ENCODE measurements around the gene TDRD7. TPM values are rescaled to one million over a fixed set of nuclear protein-coding genes. Genes with fewer than 3 reads are reported as not detected.
A peak's percentile ranks its signal among the peaks of the same experiment; 100 is the strongest.

TDRD7 gene
- total and polyA plus RNA-seq, 2 donors from 2014 or later: 7.8 to 15.0 TPM

DNA sequence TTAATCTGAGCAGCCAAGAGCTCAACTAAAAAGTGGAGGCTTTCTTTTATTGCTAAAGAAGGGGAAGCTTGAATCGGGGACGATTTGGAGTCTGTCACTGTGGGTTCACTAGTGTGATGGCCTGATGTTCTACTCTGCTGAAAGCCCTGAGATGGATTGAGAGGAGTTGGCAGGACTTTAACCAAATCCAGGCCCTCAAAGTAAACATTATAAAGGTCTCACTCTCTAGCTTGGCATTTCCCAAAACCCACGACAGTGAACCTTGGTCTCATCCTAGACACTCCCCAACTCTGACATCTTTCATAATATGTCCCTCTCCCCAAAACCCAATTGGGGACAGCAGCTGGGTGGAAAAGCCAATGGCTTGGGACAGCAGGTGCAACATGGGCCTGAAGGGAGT, 122.3 kb downstream of the TDRD7 start:
- no peaks in the 10 kb centered on the region for H3K27me3 ChIP-seq (ENCODE audit: control insufficient read depth, insufficient read depth, low read length)
- peaks cover 0 to 3% (median 0%) of the 10 kb centered on the region in 3 donors for H3K9me3 ChIP-seq (ENCODE audit: control insufficient read depth in 2 of 3, insufficient read depth in 1 of 3, low read length in 3 of 3)
- H3K27ac ChIP-seq (ENCODE audit: low read depth in 2 of 2, low read length in 2 of 2): no peak overlapping the region
- DNase-seq (no peak), FAIRE-seq (no peak)
- no peak overlapping the region for H3K4me3 ChIP-seq (ENCODE audit: low read length in 3 of 3)
- no peaks in the 10 kb centered on the region for H3K36me3 ChIP-seq (ENCODE audit: control insufficient read depth in 2 of 3, insufficient read depth in 3 of 3, low read length in 3 of 3)
- TF ChIP-seq, protein P1, sequence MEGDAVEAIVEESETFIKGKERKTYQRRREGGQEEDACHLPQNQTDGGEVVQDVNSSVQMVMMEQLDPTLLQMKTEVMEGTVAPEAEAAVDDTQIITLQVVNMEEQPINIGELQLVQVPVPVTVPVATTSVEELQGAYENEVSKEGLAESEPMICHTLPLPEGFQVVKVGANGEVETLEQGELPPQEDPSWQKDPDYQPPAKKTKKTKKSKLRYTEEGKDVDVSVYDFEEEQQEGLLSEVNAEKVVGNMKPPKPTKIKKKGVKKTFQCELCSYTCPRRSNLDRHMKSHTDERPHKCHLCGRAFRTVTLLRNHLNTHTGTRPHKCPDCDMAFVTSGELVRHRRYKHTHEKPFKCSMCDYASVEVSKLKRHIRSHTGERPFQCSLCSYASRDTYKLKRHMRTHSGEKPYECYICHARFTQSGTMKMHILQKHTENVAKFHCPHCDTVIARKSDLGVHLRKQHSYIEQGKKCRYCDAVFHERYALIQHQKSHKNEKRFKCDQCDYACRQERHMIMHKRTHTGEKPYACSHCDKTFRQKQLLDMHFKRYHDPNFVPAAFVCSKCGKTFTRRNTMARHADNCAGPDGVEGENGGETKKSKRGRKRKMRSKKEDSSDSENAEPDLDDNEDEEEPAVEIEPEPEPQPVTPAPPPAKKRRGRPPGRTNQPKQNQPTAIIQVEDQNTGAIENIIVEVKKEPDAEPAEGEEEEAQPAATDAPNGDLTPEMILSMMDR (IDR thresholded peaks at IDR 0.05; ENCODE audit: borderline replicate concordance, extremely low read depth, insufficient read depth): no peak
- no peak overlapping the region for H3K9ac ChIP-seq (ENCODE audit: low read length in 3 of 3)
- intact Hi-C loops (cut with DNase I): no loop called here
- peaks cover 0 to 2% (median 0%) of the 10 kb centered on the region in 3 donors for H3K4me1 ChIP-seq (ENCODE audit: control insufficient read depth in 2 of 3, insufficient read depth in 2 of 3, low read depth in 1 of 3, low read length in 3 of 3)

DNA sequence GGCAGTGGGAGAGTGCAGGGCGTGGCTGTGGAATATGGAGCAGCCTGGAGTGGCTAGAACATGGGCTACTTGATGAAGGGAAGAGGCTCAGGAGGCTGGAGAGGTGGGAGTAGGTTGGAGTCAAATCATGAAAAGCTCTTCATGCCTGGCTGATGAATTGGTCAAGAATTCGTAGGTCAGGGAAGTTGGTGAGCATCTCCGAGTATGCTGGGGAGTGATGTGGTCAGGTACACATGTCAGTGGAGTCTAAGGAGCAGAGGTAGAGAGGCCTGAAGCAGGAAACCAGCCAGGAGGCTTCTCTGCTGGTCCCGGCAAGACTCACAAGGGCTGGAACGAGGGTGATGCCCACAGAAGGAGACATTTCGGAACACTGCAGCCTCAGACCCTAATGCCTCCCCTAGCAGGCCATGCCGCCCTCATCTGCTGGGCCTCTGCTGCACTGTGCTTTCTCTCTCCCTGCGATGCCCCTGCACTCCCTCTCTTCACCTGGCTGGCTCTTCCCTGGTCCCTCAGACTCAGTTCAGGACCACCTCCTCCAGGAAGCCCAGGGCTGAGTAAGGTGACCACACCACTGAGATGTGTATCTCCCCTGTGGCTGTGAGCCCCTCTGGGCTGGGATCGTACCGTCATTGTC, 123.2 kb downstream of the TDRD7 start:
- Histone ChIP-seq H3K36me3 (ENCODE audit: control insufficient read depth in 2 of 3, insufficient read depth in 3 of 3, low read length in 3 of 3) (no peaks in the 10 kb centered on the region), H3K9me3 (ENCODE audit: control insufficient read depth in 2 of 3, insufficient read depth in 1 of 3, low read length in 3 of 3) (peaks cover 0 to 3% (median 0%) of the 10 kb centered on the region in 3 donors), H3K27ac (ENCODE audit: low read depth in 2 of 2, low read length in 2 of 2) (no peak overlapping the region), H3K4me1 (ENCODE audit: control insufficient read depth in 2 of 3, insufficient read depth in 2 of 3, low read depth in 1 of 3, low read length in 3 of 3) (peaks cover 0 to 2% (median 0%) of the 10 kb centered on the region in 3 donors), H3K27me3 (ENCODE audit: control insufficient read depth, insufficient read depth, low read length) (no peaks in the 10 kb centered on the region), H3K9ac (ENCODE audit: low read length in 3 of 3) (no peak overlapping the region), H3K4me3 (ENCODE audit: low read length in 3 of 3) (no peak overlapping the region)
- DNase-seq: no peak
- TF ChIP-seq, protein P1 (IDR thresholded peaks at IDR 0.05; ENCODE audit: borderline replicate concordance, extremely low read depth, insufficient read depth): no peak
- intact Hi-C loops (cut with DNase I): no loop called here
- FAIRE-seq: no peak

DNA sequence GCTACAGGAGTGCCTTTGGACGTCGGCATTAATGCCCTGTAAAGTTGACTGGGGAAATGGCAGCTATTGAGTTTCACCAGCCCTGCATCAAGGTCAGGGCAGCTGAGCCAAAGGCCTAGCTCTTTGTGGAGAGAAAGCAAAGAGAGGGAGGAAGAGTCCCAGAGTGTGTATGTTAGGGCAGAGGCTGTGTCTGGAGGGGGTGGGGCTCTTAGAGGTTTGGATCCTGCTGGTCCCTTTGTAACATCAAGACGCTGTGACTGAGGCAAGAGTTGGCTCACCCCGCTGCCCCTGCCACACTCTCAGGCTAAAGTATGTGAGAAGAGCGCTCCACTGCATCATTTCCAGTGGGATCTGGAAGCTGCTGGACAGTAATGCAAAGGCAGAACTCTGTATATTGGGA, 123.9 kb downstream of the TDRD7 start:
- no peak for FAIRE-seq
- Histone ChIP-seq H3K9ac (ENCODE audit: low read length in 3 of 3) (no peak overlapping the region), H3K27me3 (ENCODE audit: control insufficient read depth, insufficient read depth, low read length) (no peaks in the 10 kb centered on the region), H3K4me1 (ENCODE audit: control insufficient read depth in 2 of 3, insufficient read depth in 2 of 3, low read depth in 1 of 3, low read length in 3 of 3) (peaks cover 0 to 2% (median 0%) of the 10 kb centered on the region in 3 donors), H3K4me3 (ENCODE audit: low read length in 3 of 3) (no peak overlapping the region), H3K27ac (ENCODE audit: low read depth in 2 of 2, low read length in 2 of 2) (no peak overlapping the region), H3K36me3 (ENCODE audit: control insufficient read depth in 2 of 3, insufficient read depth in 3 of 3, low read length in 3 of 3) (no peaks in the 10 kb centered on the region), H3K9me3 (ENCODE audit: control insufficient read depth in 2 of 3, insufficient read depth in 1 of 3, low read length in 3 of 3) (peaks cover 0 to 3% (median 0%) of the 10 kb centered on the region in 3 donors)
- intact Hi-C loops (cut with DNase I): no loop called here
- TF ChIP-seq, protein P1 (IDR thresholded peaks at IDR 0.05; ENCODE audit: borderline replicate concordance, extremely low read depth, insufficient read depth): no peak
- DNase-seq: peak in 1 of 5 donors; percentile 24
